ACC112 (cell line): Measurements from ENCODE around the gene DIAPH1.

ENCODE experiments used
- H2AFZ ChIP-seq: fragments of 200-600 bp; sonication (generic); one replicate; pipeline ENCODE4 v1.6.0; 2017; ENCODE audit warnings: antibody characterized with exemption, low read length; ENCODE audit not compliant: unreplicated experiment
- H3K27ac ChIP-seq: fragments of 200-600 bp; sonication (generic); 2 replicates; pipeline ENCODE4 v1.5.1; 2014; ENCODE audit warnings: low read depth, mild to moderate bottlenecking, antibody characterized with exemption, low read length, moderate library complexity
- H3K27me3 ChIP-seq: fragments of 200-600 bp; sonication (generic); 2 replicates; pipeline ENCODE4 v1.6.1; 2014; ENCODE audit warnings: mild to moderate bottlenecking, antibody characterized with exemption, low read length, moderate library complexity, mixed read lengths; ENCODE audit not compliant: insufficient read depth
- H3K36me3 ChIP-seq: fragments of 200-600 bp; sonication (generic); 2 replicates; pipeline ENCODE4 v1.6.1; 2016; ENCODE audit warnings: mild to moderate bottlenecking, antibody characterized with exemption, low read length, moderate library complexity, mixed read lengths; ENCODE audit not compliant: insufficient read depth
- H3K4me1 ChIP-seq: fragments of 200-600 bp; sonication (generic); one replicate; pipeline ENCODE4 v1.6.1; 2016; ENCODE audit warnings: low read length, mixed read lengths; ENCODE audit not compliant: insufficient read depth, unreplicated experiment, control insufficient read depth
- H3K4me3 ChIP-seq: fragments of 200-600 bp; sonication (generic); 2 replicates; pipeline ENCODE4 v1.5.1; 2014; ENCODE audit warnings: mild to moderate bottlenecking, low read depth, low read length
- H3K79me2 ChIP-seq: fragments of 200-600 bp; sonication (generic); one replicate; pipeline ENCODE4 v1.6.0; 2016; ENCODE audit warnings: low read length; ENCODE audit not compliant: control insufficient read depth, unreplicated experiment, insufficient read depth

DIAPH1 gene

DNA sequence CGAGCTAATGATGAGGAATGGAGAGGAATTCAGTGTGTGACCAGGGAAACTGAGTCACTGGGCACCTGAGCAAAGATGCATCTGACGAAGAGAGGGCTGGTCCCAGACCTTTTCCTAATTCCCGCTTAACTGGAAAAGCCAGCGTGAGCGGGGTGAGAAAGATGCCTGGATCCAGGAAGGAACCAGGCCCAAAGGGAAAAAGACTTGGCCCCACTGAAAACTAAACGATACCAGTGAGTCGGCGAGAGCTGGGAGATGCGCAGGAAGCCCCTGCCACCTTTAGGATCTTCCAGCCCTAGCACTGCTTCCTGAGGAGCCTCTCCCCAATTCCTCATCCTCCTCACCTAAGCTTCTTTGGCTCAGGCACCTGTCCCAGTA is 32.9 kb upstream of the DIAPH1 start:
- H3K4me1 ChIP-seq: peaks cover 18% of the 10 kb centered on the region
- no peaks in the 10 kb centered on the region for H3K27me3 ChIP-seq
- H2AFZ ChIP-seq: peak overlapping the region; percentile 86
- H3K4me3 ChIP-seq: peak overlapping the region; percentile 89
- H3K27ac ChIP-seq: no peak overlapping the region
- H3K36me3 ChIP-seq: peaks cover 5% of the 10 kb centered on the region; the same call in 1 of the 2 replicates
- H3K79me2 ChIP-seq: no peaks in the 10 kb centered on the region

DNA sequence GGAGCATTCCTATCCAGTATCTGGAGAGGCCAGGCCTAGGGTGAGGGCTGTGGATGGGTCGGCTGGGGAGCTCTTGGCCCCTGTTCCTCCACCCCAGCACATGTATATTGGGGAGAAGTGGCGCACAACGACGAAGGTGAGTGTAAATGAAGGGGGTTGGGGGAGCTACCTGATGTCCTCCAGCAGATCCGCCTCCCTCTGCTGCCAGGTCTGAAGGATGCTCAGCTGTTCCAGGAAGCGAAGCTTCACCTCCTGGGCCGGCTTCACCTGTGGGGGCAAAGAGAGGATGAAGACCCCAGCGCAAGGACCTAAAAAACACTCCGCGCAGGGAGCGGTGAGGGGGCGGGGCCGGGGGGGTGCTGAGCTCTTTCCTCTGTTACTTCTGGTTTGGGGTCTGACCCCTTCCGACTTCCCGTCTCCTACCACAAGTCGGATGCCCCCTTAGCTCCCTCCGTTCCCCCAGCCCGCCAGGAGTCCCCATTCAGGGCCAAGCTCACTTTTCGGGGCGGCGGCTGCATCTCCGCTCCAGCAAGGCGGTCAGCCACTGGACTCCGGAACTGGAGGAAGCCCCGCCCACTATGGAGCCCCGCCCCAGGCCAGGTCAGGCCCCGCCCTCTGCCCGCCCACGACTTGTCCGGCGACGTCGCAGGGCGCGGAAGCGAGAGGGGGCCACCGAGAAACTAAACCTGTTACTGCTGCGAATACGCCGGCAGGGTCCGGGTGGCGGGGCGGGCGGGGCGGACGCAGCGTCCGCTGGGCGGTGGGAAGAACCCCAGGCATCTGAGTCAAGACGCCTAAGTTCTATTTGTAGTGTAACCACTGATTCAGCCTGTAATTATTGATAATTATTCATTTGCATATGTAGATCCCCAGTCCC is 32.3 kb upstream of the DIAPH1 start, which contains the start of gene FCHSD1:
Gene FCHSD1, minus strand, starts transcription at position 568 of the 877 bp plus-strand sequence. Its CDS starts 50 bp downstream, at position 518.
- peaks cover 18% of the 10 kb centered on the region for H3K4me1 ChIP-seq
- no peaks in the 10 kb centered on the region for H3K79me2 ChIP-seq
- peaks cover 4% of the 10 kb centered on the region; the same call in 1 of the 2 replicates for H3K36me3 ChIP-seq
- peak within 1 kb of the TSS; percentile 89 for H3K4me3 ChIP-seq
- H3K27me3 ChIP-seq: no peaks in the 10 kb centered on the region
- H2AFZ ChIP-seq: peak within 1 kb of the TSS; percentile 86
- no peak within 1 kb of the TSS for H3K27ac ChIP-seq

DNA sequence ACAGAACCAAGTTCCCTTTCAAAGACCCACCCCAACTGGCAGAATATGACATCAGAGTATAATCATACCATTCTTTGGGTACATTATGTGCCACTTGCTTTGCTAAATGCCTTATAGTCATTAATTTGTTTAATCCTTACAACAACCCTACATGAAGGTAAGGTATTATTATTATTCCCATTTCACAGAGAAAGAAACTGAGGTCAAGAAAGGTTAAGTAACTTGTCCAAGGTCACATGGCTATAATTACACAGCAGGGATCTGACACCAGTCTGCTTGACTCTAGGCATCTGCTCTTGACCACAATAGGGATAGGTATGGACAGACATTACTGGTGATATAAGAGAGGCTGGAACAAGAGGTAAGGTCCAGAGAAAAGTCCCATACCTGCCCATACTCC is 31.2 kb upstream of the DIAPH1 start:
- Histone ChIP-seq H3K4me3 (no peak overlapping the region; the same call in 1 of the 2 replicates), H3K27me3 (no peaks in the 10 kb centered on the region), H3K36me3 (peaks cover 4% of the 10 kb centered on the region; the same call in 1 of the 2 replicates), H3K79me2 (no peaks in the 10 kb centered on the region), H3K4me1 (peaks cover 18% of the 10 kb centered on the region), H2AFZ (no peak overlapping the region), H3K27ac (no peak overlapping the region)

DNA sequence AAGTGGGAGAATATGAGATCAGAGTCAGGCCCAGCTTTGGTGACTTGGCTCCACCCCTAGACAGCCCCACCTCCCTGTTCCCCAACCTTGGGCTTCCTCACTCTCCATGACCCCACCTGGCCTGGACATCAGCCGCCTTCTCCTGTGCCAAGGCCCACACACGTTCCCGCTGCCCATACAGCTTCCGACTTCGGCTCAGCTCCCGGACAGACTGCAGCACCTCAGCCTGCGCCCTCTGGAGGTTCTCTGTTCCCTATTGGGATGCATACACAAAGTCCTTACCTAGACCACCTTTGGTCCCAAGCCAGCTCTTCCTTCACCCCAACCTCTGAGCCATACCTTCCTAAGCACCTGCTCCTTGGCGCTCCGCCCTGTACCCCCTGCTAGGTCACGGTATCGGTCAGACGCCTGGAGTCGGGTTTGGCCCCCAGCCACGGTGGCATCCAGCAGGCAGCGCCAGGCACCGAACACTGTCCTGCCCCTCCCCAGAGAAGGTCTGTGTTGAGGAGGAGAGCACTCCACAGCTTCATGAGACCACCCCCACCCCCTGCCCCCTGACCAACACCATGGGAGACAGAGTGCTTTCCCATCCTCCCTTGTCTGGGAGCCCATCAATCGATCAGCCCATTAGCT is 30.4 kb upstream of the DIAPH1 start:
- Histone ChIP-seq H3K4me3 (no peak overlapping the region), H3K36me3 (peaks cover 4% of the 10 kb centered on the region; the same call in 1 of the 2 replicates), H2AFZ (no peak overlapping the region), H3K79me2 (no peaks in the 10 kb centered on the region), H3K4me1 (peaks cover 14% of the 10 kb centered on the region), H3K27ac (no peak overlapping the region), H3K27me3 (no peaks in the 10 kb centered on the region)

DNA sequence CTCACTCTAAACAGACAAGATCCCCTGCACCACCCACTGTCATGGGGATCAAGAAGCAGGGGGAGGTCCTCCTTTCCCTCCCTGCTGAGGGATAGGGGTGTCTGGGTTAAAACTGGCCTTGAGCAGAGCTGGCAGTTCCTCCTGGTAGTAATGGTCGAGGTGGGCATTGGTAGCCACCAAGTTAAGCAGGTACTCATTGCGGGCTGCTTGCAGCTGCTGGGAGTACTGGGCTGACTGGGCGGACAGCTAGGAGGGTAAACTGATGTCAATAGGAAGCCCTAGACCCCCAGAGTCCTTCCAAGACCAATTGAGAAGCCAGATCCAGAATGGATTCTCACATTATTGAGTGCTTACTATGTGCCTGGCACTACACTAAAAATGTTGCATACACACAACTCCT is 29.1 kb upstream of the DIAPH1 start:
- Histone ChIP-seq H3K27me3 (no peaks in the 10 kb centered on the region), H3K4me1 (peaks cover 12% of the 10 kb centered on the region), H3K4me3 (no peak overlapping the region), H3K36me3 (no peaks in the 10 kb centered on the region), H2AFZ (no peak overlapping the region), H3K79me2 (no peaks in the 10 kb centered on the region), H3K27ac (no peak overlapping the region)

DNA sequence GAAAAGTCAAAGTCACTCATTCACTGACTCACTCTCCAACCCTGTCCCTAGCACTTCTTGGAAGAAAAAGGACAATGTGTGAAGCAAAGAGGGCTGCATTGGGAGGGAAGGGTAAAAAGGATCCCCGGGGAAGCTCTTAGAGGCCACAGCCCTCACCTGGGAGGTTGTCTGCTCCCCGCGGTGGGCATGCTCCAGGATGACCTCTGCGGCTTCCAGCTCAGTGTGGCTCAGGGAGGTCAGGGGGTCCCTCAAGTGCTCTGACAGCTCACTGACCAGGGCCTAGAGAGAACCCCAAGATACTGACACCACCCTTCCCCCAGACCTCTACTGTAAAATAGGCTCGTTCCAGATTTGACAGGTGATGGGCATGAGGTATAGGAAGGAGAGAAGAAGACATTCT is 28.4 kb upstream of the DIAPH1 start:
- H3K4me1 ChIP-seq: peaks cover 12% of the 10 kb centered on the region

DNA sequence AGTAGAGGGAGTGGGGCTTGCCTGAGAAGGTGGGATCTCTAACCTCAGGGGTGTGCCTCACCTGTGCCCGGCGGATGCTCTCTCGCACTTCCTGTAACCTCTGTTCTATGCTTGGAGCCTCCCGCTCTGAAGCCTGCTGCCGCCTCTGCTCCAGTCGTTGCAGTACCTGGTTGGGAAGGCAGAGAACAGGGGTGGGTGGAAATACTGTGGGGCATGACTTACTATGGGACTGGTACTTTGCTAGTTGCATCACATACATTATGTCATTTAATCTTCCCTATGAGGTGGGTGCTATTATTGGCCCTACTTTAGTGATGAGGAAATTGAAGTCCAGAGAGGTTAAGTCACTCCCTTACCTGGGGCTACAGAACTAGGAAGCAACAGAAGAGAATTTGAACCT is 27.2 kb upstream of the DIAPH1 start:
- Histone ChIP-seq H3K79me2 (no peaks in the 10 kb centered on the region), H3K27ac (no peak overlapping the region), H3K4me1 (peaks cover 16% of the 10 kb centered on the region), H3K4me3 (no peak overlapping the region), H3K36me3 (no peaks in the 10 kb centered on the region), H3K27me3 (no peaks in the 10 kb centered on the region), H2AFZ (no peak overlapping the region)

More for the DNA sequence above, 28.4 kb upstream of the DIAPH1 start:
- Histone ChIP-seq H3K27me3 (no peaks in the 10 kb centered on the region), H3K36me3 (no peaks in the 10 kb centered on the region), H2AFZ (no peak overlapping the region), H3K27ac (no peak overlapping the region), H3K4me3 (no peak overlapping the region), H3K79me2 (no peaks in the 10 kb centered on the region)

DNA sequence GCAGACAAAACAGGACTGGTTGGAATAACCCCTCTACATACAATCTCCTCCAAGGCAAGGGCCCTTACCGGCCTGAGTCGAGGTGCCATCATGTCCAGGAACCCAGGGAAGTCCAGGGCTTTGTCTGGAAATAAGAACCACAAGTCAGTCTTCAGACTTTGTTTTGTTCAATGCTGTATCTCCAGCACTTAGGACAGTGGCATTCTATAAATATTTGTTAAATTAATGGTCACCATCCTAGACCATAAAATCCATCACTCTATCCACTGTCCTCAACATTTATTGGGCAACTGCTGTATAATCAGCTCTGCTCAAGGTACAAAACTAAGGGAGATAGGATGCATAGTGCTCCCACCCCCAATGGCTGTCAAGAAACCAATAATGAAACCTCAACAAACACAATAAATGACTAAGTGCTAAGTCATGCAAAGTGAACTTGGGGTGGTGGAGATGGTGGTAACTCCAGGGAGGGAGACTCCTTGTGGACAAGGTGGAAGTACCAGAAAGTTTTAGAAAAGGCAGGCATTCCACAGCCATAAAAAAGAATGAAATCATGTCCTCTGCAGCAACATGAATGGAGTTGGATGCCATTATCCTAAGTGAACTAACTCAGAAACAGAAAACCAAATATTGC is 23.0 kb upstream of the DIAPH1 start:
- H3K79me2 ChIP-seq: no peaks in the 10 kb centered on the region
- no peaks in the 10 kb centered on the region for H3K27me3 ChIP-seq
- H3K4me1 ChIP-seq: peaks cover 12% of the 10 kb centered on the region
- no peak overlapping the region for H3K4me3 ChIP-seq
- H3K36me3 ChIP-seq: no peaks in the 10 kb centered on the region
- H2AFZ ChIP-seq: no peak overlapping the region
- H3K27ac ChIP-seq: peak overlapping the region; percentile 17; the same call in 1 of the 2 replicates

DNA sequence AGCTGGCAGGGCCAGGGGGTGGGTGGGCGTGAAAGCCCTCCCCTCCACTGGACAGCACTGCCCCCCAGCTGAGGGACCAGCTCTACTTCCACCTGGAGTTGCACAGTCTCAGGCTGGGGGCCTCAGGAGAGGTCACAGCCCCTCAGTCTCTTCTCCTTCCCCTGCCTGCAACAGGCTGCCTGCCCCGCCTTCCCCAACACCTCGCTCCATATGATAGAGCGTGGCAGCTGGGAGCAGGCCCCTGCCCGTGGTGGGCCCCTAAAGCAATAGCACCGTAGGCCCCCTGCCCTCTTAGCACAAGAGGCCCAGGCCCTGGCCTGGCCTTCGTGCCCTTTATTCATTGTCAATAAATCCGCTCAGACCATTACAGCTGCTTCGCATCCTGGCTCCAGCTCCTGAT is 21.9 kb upstream of the DIAPH1 start:
- Histone ChIP-seq H2AFZ (no peak overlapping the region), H3K36me3 (no peaks in the 10 kb centered on the region), H3K4me1 (peaks cover 14% of the 10 kb centered on the region), H3K4me3 (no peak overlapping the region), H3K27ac (no peak overlapping the region), H3K79me2 (peaks cover 9% of the 10 kb centered on the region), H3K27me3 (no peaks in the 10 kb centered on the region)

DNA sequence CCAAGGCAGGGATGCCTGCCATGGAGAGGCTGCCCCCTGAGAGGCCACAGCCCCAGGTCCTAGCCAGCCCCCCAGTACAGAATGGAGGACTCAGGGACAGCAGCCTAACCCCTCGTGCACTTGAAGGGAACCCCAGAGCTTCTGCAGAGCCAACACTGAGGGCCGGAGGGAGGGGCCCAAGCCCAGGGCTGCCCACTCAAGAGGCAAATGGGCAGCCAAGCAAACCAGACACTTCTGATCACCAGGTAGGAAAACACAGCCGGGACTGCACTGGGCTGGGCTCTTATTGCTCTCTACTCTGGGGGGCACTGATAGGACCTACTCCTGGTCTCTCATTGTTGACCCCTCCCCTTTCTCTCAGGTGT is 21.2 kb upstream of the DIAPH1 start:
- H3K27me3 ChIP-seq: no peaks in the 10 kb centered on the region
- no peaks in the 10 kb centered on the region for H3K36me3 ChIP-seq
- peaks cover 21% of the 10 kb centered on the region for H3K4me1 ChIP-seq

More for the DNA sequence above, 21.2 kb upstream of the DIAPH1 start:
- Histone ChIP-seq H3K27ac (no peak overlapping the region), H3K79me2 (peaks cover 16% of the 10 kb centered on the region), H3K4me3 (no peak overlapping the region), H2AFZ (no peak overlapping the region)
